HEK293T (cell line): ENCODE results near the gene PDE2A.

ENCODE experiments used
- CTCF ChIA-PET: fragments of 350-600 bp; formaldehyde crosslinking; extraction: SDS; loops from one replicate; lab custom pipeline; 2021; ENCODE audit warnings: antibody characterized with exemption, inconsistent platforms; lab: Yijun Ruan, JAX
- POLR2A ChIA-PET: fragments of 350-600 bp; formaldehyde crosslinking; extraction: SDS; loops from one replicate; lab custom pipeline; 2020; ENCODE audit warnings: antibody characterized with exemption, inconsistent platforms; lab: Yijun Ruan, JAX
- DNase-seq: peaks from one replicate; pipeline ENCODE4 v3.0.0; 2012; ENCODE audit warnings: mixed read lengths; ENCODE audit errors: extremely low spot score
- ARNT ChIP-seq: fragments of 450-650 bp; IDR thresholded peaks from 2 replicates; pipeline ENCODE4 v1.6.1; 2017; ENCODE audit warnings: mild to moderate bottlenecking
- BHLHE40 ChIP-seq: fragments of 450-650 bp; IDR thresholded peaks from 2 replicates; pipeline ENCODE4 v1.6.1; 2016; ENCODE audit warnings: mild to moderate bottlenecking, moderate library complexity, borderline replicate concordance
- CTBP1 ChIP-seq: fragments of 450-650 bp; IDR thresholded peaks from 2 replicates; pipeline ENCODE4 v1.6.1; 2016; ENCODE audit warnings: borderline replicate concordance
- ELF4 ChIP-seq: fragments of 450-650 bp; IDR thresholded peaks from 2 replicates; pipeline ENCODE4 v1.6.1; 2017; ENCODE audit warnings: antibody characterized with exemption
- FOXA1 ChIP-seq: fragments of 450-650 bp; IDR thresholded peaks from 2 replicates; pipeline ENCODE4 v1.6.1; 2016; ENCODE audit warnings: mild to moderate bottlenecking
- FOXK2 ChIP-seq: fragments of 450-650 bp; IDR thresholded peaks from 2 replicates; pipeline ENCODE4 v1.6.1; 2016; ENCODE audit warnings: mild to moderate bottlenecking
- FOXM1 ChIP-seq: fragments of 450-650 bp; IDR thresholded peaks from 2 replicates; pipeline ENCODE4 v1.6.1; 2017; ENCODE audit warnings: mild to moderate bottlenecking, borderline replicate concordance
- HDGF ChIP-seq: fragments of 450-650 bp; IDR thresholded peaks from 2 replicates; pipeline ENCODE4 v1.6.1; 2017; ENCODE audit warnings: antibody characterized with exemption, borderline replicate concordance
- L3MBTL2 ChIP-seq: fragments of 450-650 bp; conservative IDR thresholded peaks from 2 replicates; pipeline ENCODE4 v1.6.1; 2016; ENCODE audit warnings: mild to moderate bottlenecking
- LEF1 ChIP-seq: fragments of 450-650 bp; IDR thresholded peaks from 2 replicates; pipeline ENCODE4 v1.6.1; 2017; ENCODE audit warnings: mild to moderate bottlenecking, borderline replicate concordance
- NFRKB ChIP-seq: fragments of 450-650 bp; IDR thresholded peaks from 2 replicates; pipeline ENCODE4 v1.6.1; 2016; ENCODE audit warnings: mild to moderate bottlenecking, moderate library complexity
- PKNOX1 ChIP-seq: fragments of 450-650 bp; IDR thresholded peaks from 2 replicates; pipeline ENCODE4 v1.6.1; 2016
- SP1 ChIP-seq: fragments of 450-650 bp; IDR thresholded peaks from 2 replicates; pipeline ENCODE4 v1.6.1; 2017
- SUZ12 ChIP-seq: fragments of 450-650 bp; IDR thresholded peaks from 2 replicates; pipeline ENCODE4 v1.6.1; 2016; ENCODE audit warnings: mild to moderate bottlenecking
- TARDBP ChIP-seq: fragments of 450-650 bp; IDR thresholded peaks from 2 replicates; pipeline ENCODE4 v1.6.1; 2016
- ZNF384 ChIP-seq: fragments of 450-650 bp; IDR thresholded peaks from 2 replicates; pipeline ENCODE4 v1.6.1; 2016

The PDE2A gene

GRCh38 chr11:72537051-72537450 is 137.2 kb downstream of the PDE2A start:
- ChIA-PET POLR2A (no interaction called here), CTCF (no interaction called here)
- TF ChIP-seq FOXK2 = no peak
- no peak for DNase-seq

- POLR2A ChIA-PET = no interaction called here
- CTCF ChIA-PET = interaction anchor here (1.0 kb wide), 1 partner anchor 63 kb away, joined by 4 read pairs; no protein-coding TSS in a partner anchor
- DNase-seq = peak; percentile 53
- no peak for TF ChIP-seq ELF4
- no peak for TF ChIP-seq SP1
- no peak for TF ChIP-seq FOXM1
- TF ChIP-seq FOXK2 = no peak
- no peak for TF ChIP-seq ARNT
- no peak for TF ChIP-seq ZNF384
- no peak for TF ChIP-seq BHLHE40
- no peak for TF ChIP-seq LEF1
- no peak for TF ChIP-seq CTBP1
- TF ChIP-seq HDGF = no peak
- no peak for TF ChIP-seq FOXA1
Measured at GRCh38 chr11:72535194-72535547, 139.1 kb downstream of the PDE2A start.

GRCh38 chr11:72534371-72535193 is 139.6 kb downstream of the PDE2A start:
- ChIA-PET CTCF (interaction anchor here (1.0 kb wide), 1 partner anchor 63 kb away, joined by 4 read pairs; no protein-coding TSS in a partner anchor), POLR2A (no interaction called here)
- DNase-seq = no peak

GRCh38 chr11:72529068-72529467 is 145.2 kb downstream of the PDE2A start:
- ChIA-PET POLR2A (no interaction called here), CTCF (no interaction called here)
- TF ChIP-seq NFRKB (no peak), FOXM1 (no peak), CTBP1 (no peak), BHLHE40 (no peak), ELF4 (no peak), LEF1 (no peak), L3MBTL2 (no peak), PKNOX1 (no peak), HDGF (no peak), SP1 (no peak), FOXK2 (no peak)
- no peak for DNase-seq

More at GRCh38 chr11:72534371-72535193, 139.6 kb downstream of the PDE2A start:
- TF ChIP-seq ELF4 (no peak), FOXA1 (no peak), BHLHE40 (no peak)

- ChIA-PET CTCF (no interaction called here), POLR2A (no interaction called here)
- TF ChIP-seq FOXA1 = no peak
- TF ChIP-seq SP1 = no peak
- TF ChIP-seq ARNT = no peak
- TF ChIP-seq CTBP1 = no peak
- TF ChIP-seq ELF4 = no peak
- TF ChIP-seq FOXK2 = no peak
- TF ChIP-seq NFRKB = no peak
- TF ChIP-seq HDGF = no peak
- TF ChIP-seq SUZ12 = no peak
- TF ChIP-seq L3MBTL2 = no peak
- TF ChIP-seq LEF1 = no peak
- no peak for TF ChIP-seq BHLHE40
- TF ChIP-seq FOXM1 = no peak
- TF ChIP-seq TARDBP = no peak
- no peak for TF ChIP-seq ZNF384
- no peak for TF ChIP-seq PKNOX1
- no peak for DNase-seq
Measured at GRCh38 chr11:72528121-72528520, 146.1 kb downstream of the PDE2A start.
